NB4 (cell line): Measurements from ENCODE around the gene OR1S1.

Experiments
- MAX ChIP-seq: IDR thresholded peaks from 2 replicates; pipeline ENCODE4 v1.6.1; 2011; ENCODE audit warnings: low read depth, low read length
- POLR2A ChIP-seq: IDR thresholded peaks from 2 replicates; pipeline ENCODE4 v1.6.1; 2011; ENCODE audit warnings: mild to moderate bottlenecking; ENCODE audit not compliant: insufficient read length; ENCODE audit errors: extremely low read depth
- TF ChIP-seq, protein P1 (sequence below): IDR thresholded peaks from one replicate; pipeline ENCODE4 v1.5.1; 2012; ENCODE audit warnings: low read depth, low read length

DNA sequence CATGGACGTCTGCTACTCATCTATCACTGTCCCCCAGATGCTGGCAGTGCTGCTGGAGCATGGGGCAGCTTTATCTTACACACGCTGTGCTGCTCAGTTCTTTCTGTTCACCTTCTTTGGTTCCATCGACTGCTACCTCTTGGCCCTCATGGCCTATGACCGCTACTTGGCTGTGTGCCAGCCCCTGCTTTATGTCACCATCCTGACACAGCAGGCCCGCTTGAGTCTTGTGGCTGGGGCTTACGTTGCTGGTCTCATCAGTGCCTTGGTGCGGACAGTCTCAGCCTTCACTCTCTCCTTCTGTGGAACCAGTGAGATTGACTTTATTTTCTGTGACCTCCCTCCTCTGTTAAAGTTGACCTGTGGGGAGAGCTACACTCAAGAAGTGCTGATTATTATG, 32.9 kb upstream of the OR1S1 start:
- TF ChIP-seq, protein P1, sequence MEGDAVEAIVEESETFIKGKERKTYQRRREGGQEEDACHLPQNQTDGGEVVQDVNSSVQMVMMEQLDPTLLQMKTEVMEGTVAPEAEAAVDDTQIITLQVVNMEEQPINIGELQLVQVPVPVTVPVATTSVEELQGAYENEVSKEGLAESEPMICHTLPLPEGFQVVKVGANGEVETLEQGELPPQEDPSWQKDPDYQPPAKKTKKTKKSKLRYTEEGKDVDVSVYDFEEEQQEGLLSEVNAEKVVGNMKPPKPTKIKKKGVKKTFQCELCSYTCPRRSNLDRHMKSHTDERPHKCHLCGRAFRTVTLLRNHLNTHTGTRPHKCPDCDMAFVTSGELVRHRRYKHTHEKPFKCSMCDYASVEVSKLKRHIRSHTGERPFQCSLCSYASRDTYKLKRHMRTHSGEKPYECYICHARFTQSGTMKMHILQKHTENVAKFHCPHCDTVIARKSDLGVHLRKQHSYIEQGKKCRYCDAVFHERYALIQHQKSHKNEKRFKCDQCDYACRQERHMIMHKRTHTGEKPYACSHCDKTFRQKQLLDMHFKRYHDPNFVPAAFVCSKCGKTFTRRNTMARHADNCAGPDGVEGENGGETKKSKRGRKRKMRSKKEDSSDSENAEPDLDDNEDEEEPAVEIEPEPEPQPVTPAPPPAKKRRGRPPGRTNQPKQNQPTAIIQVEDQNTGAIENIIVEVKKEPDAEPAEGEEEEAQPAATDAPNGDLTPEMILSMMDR = no peak
- TF ChIP-seq MAX = no peak
- no peak for TF ChIP-seq POLR2A
